ENCODE results near the gene CREB5. TPM values are rescaled to one million over a fixed set of nuclear protein-coding genes. Genes with fewer than 3 reads are reported as not detected.

The CREB5 gene
- total RNA-seq, 1 experiment from 2014 or later, result 5.2 TPM

DNA sequence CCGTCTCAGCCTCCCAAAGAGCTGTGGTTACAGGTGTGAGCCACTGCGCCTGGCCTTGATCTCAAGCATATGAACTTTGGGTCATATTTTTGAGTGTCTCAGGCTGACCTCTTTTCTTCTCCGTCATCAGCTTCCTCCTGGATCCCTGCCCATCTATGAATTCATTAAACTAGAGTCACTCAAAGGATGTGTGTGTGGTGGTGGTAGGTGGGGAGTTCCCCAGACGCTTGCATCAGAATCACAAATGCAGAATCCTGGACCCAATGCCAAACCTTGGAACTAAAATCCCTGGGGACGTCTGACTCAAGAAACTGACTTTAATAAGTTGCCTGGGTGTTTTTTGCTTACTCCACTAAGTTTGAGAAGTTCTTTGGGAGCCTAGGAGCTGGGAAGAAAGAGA, 6.7 kb upstream of the CREB5 start:
- Histone ChIP-seq H3K4me2 (ENCODE audit: low read length) (0 out of 2 replicates have a peak overlapping the region, but pooled peaks have one; percentile 20), H3K9me2 (replicated peaks; ENCODE audit: low read length) (no peaks in the 10 kb centered on the region), H3K27ac (ENCODE audit: low read length) (peak overlapping the region; percentile 51), H3K4me1 (ENCODE audit: insufficient read depth, low read length) (peaks cover 20% of the 10 kb centered on the region), H3K4me3 (ENCODE audit: low read length) (no peak overlapping the region), H3K9ac (ENCODE audit: low read length) (no peak overlapping the region), H2AFZ (ENCODE audit: low read length) (no peak overlapping the region), H3K9me3 (ENCODE audit: low read length) (no peaks in the 10 kb centered on the region), H3K36me3 (ENCODE audit: low read depth, low read length) (no peaks in the 10 kb centered on the region), H4K20me1 (ENCODE audit: low read length) (no peaks in the 10 kb centered on the region), H3K79me2 (ENCODE audit: low read length) (no peaks in the 10 kb centered on the region), H3F3A (ENCODE audit: low read length, unreplicated experiment) (no peaks in the 10 kb centered on the region), H3K27me3 (ENCODE audit: low read length) (peaks cover 6% of the 10 kb centered on the region)
- POLR2A ChIA-PET (ENCODE audit: unreplicated experiment), result no interaction called here
- CTCF ChIA-PET, result no interaction called here
- ATAC-seq, result no peak
- TF ChIP-seq EZH2phosphoT487 (IDR thresholded peaks at IDR 0.05; ENCODE audit: borderline replicate concordance, low read length), result no peak
- TF ChIP-seq EZH2 (IDR thresholded peaks at IDR 0.05; ENCODE audit: low read length, unreplicated experiment), result no peak
- TF ChIP-seq, protein P1, sequence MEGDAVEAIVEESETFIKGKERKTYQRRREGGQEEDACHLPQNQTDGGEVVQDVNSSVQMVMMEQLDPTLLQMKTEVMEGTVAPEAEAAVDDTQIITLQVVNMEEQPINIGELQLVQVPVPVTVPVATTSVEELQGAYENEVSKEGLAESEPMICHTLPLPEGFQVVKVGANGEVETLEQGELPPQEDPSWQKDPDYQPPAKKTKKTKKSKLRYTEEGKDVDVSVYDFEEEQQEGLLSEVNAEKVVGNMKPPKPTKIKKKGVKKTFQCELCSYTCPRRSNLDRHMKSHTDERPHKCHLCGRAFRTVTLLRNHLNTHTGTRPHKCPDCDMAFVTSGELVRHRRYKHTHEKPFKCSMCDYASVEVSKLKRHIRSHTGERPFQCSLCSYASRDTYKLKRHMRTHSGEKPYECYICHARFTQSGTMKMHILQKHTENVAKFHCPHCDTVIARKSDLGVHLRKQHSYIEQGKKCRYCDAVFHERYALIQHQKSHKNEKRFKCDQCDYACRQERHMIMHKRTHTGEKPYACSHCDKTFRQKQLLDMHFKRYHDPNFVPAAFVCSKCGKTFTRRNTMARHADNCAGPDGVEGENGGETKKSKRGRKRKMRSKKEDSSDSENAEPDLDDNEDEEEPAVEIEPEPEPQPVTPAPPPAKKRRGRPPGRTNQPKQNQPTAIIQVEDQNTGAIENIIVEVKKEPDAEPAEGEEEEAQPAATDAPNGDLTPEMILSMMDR (conservative IDR thresholded peaks at IDR 0.05; ENCODE audit: low read depth, low read length), result no peak
- intact Hi-C loops (cut with micrococcal nuclease), result no loop called here
- DNase-seq, result peak; percentile 79
- no TSS peak for BruUV-seq (replicated peaks)

DNA sequence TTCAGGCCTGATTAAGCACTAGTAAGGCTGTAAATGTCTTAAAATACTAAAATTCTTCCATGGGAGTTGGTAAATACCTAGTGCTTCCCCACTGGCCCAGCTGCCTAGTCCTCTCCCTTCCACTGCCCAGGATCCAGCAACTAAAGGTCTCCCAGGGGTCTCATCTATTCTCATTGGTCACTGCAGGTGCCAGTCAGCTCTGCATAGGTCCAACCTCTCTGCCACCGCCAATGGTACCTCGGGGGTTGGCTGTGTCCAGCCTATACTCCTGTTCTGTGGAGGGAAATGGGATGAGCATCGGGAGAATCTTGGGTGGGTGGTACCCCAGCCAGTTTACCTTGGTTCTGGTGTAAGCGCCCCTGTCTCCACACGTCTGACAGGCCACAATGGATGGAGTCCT, 6.1 kb upstream of the CREB5 start:
- Histone ChIP-seq H2AFZ (ENCODE audit: low read length) (no peak overlapping the region), H4K20me1 (ENCODE audit: low read length) (no peaks in the 10 kb centered on the region), H3K27me3 (ENCODE audit: low read length) (peaks cover 8% of the 10 kb centered on the region), H3K9me2 (replicated peaks; ENCODE audit: low read length) (no peaks in the 10 kb centered on the region), H3K4me3 (ENCODE audit: low read length) (no peak overlapping the region), H3K9me3 (ENCODE audit: low read length) (no peaks in the 10 kb centered on the region), H3K4me2 (ENCODE audit: low read length) (0 out of 2 replicates have a peak overlapping the region, but pooled peaks have one; percentile 20), H3K79me2 (ENCODE audit: low read length) (no peaks in the 10 kb centered on the region), H3K27ac (ENCODE audit: low read length) (peak overlapping the region; percentile 51), H3K4me1 (ENCODE audit: insufficient read depth, low read length) (peaks cover 25% of the 10 kb centered on the region), H3K36me3 (ENCODE audit: low read depth, low read length) (no peaks in the 10 kb centered on the region), H3F3A (ENCODE audit: low read length, unreplicated experiment) (no peaks in the 10 kb centered on the region), H3K9ac (ENCODE audit: low read length) (no peak overlapping the region)
- ChIA-PET POLR2A (ENCODE audit: unreplicated experiment) (no interaction called here), CTCF (no interaction called here)
- no peak for TF ChIP-seq EZH2phosphoT487 (IDR thresholded peaks at IDR 0.05; ENCODE audit: borderline replicate concordance, low read length)
- TF ChIP-seq, protein P1 (conservative IDR thresholded peaks at IDR 0.05; ENCODE audit: low read depth, low read length), result no peak
- no peak for TF ChIP-seq EZH2 (IDR thresholded peaks at IDR 0.05; ENCODE audit: low read length, unreplicated experiment)
- no TSS peak for BruUV-seq (replicated peaks)
- ATAC-seq (no peak), DNase-seq (no peak)
- intact Hi-C loops (cut with micrococcal nuclease), result no loop called here

DNA sequence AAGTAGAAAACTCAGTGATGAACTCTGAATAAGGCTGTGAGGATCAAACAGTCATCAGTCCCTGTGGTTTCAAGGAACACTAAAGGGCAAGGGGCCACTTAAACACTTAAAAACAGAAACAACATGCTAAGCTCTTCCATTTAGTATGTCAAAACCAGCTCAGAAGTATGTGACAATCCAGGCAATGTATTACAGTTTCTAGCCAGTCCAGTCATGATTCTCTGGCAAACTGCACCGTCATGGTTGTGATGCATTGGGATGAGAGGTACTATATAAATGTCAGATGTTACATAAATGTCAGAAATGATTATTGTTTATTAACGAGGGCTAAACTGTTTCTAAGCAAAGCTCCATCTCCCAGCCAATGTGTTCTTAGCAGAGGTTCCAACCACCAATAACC, 4.7 kb upstream of the CREB5 start:
- DNase-seq, result peak; percentile 14
- Histone ChIP-seq H4K20me1 (ENCODE audit: low read length) (no peaks in the 10 kb centered on the region), H3K9ac (ENCODE audit: low read length) (no peak overlapping the region), H3K36me3 (ENCODE audit: low read depth, low read length) (no peaks in the 10 kb centered on the region), H3K27ac (ENCODE audit: low read length) (no peak overlapping the region), H3K9me2 (replicated peaks; ENCODE audit: low read length) (no peaks in the 10 kb centered on the region), H3K27me3 (ENCODE audit: low read length) (peaks cover 15% of the 10 kb centered on the region), H3K4me1 (ENCODE audit: insufficient read depth, low read length) (peaks cover 29% of the 10 kb centered on the region), H3F3A (ENCODE audit: low read length, unreplicated experiment) (no peaks in the 10 kb centered on the region), H3K9me3 (ENCODE audit: low read length) (no peaks in the 10 kb centered on the region), H3K4me2 (ENCODE audit: low read length) (no peak overlapping the region), H2AFZ (ENCODE audit: low read length) (no peak overlapping the region), H3K79me2 (ENCODE audit: low read length) (no peaks in the 10 kb centered on the region), H3K4me3 (ENCODE audit: low read length) (no peak overlapping the region)
- ChIA-PET POLR2A (ENCODE audit: unreplicated experiment) (interaction anchor here (0.5 to 0.6 kb wide), 3 partner anchors 29 to 1223 kb away, joined by 3 to 9 read pairs (median 3); partner anchors contain the start of gene HOXA11), CTCF (no interaction called here)
- no peak for ATAC-seq
- no TSS peak for BruUV-seq (replicated peaks)
- TF ChIP-seq, protein P1 (conservative IDR thresholded peaks at IDR 0.05; ENCODE audit: low read depth, low read length), result no peak
- TF ChIP-seq EZH2 (IDR thresholded peaks at IDR 0.05; ENCODE audit: low read length, unreplicated experiment), result no peak
- no peak for TF ChIP-seq EZH2phosphoT487 (IDR thresholded peaks at IDR 0.05; ENCODE audit: borderline replicate concordance, low read length)
- intact Hi-C loops (cut with micrococcal nuclease), result no loop called here

All from PC-3 (cell line).